ENCODE measurements around the gene EPB41.

EPB41 gene

DNA sequence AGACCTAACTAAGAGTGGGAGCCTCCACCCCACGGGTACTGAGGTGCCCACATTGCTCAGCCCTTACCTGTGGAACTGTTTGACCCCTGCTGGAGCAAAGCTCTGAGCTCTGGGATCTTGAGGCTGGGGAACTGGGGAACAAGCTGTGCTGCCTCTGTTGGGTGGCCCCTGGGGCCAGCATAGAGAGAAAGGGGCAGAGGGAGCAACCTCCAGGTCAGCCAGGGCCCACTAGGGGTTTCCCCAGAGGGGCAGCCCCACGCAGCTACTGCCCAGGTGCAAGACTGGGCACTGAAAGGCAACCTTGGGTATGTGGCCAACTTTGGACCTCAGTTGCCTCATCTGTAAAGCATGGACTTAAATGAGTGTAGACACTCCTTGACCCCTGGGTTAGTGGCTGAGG lies 23.5 kb upstream of the EPB41 start:
- no peak for DNase-seq (ENCODE audit: low read depth)

DNA sequence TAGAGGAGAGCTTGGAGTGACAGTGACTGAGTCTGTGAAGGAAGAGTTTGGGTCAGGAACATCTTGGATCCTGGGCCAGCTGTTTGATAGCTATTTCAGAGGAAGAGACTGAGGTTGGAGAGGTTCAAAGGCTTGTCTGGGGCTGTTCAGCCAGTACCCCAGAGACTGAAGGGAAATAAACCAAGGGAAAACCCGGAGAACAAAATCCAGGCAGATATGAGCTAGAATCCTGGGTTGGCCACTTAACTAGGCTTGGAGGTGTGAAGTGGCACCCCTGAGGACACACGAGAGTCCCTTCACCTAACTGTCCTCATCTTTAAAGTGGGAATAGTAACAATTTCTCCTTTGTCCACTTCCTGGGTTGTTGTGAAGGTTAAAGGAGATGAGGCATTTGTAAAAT lies 23.1 kb upstream of the EPB41 start:
- no peak for DNase-seq (ENCODE audit: low read depth)

DNA sequence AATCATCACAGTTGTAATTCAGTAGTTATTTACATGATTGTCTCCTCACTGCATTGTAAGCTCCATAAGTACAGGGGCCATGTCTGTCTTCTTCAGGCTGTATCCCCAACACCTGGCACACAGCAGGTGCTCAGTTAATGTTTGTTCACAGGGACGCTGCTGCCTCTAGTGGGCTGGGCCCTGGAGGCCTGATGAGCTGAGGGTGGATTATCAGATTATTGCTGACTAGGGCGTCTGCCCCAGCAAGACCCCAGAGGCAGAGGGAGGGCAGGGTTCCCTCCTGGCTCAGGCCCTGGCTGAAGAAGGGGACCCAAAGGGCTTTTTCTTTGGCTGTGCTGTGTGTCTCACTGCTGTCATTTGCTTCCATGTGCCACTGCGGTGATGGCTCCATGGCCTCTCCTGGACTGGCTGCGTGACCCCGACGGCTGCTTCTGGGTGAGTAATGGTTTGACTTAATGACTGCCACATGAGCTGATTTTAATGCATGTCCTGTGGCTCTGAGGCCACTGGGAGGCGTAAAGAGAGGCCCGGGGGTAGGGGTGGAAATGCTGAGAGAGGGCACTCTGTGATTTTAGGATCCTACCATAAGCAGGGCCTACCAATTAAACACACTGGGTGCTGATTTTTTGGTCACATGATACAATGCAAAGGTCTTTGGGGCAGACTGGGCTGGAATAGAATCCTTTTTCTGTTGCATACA lies 20.8 kb upstream of the EPB41 start:
- no peak for DNase-seq (ENCODE audit: low read depth)

DNA sequence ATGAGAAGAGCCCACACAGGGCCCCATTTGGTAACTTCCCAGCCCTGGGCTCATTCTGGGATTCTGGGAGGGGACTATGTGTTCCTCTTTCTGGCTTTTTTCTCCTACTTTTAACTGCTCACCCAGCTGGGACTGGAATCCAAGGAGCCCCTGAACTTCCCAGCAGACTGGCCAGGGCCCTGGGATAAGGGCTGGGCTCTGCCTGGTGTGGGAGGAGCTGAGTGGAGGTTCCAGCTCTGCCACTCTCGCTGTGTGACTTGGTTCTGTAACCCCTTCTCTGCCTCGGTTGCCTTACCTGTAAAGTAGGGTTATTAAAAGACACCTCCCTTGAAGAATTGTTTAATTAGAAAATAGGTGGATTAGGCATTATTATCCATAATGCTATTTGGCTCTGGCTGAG lies 19.6 kb upstream of the EPB41 start:
- no peak for DNase-seq (ENCODE audit: low read depth)

DNA sequence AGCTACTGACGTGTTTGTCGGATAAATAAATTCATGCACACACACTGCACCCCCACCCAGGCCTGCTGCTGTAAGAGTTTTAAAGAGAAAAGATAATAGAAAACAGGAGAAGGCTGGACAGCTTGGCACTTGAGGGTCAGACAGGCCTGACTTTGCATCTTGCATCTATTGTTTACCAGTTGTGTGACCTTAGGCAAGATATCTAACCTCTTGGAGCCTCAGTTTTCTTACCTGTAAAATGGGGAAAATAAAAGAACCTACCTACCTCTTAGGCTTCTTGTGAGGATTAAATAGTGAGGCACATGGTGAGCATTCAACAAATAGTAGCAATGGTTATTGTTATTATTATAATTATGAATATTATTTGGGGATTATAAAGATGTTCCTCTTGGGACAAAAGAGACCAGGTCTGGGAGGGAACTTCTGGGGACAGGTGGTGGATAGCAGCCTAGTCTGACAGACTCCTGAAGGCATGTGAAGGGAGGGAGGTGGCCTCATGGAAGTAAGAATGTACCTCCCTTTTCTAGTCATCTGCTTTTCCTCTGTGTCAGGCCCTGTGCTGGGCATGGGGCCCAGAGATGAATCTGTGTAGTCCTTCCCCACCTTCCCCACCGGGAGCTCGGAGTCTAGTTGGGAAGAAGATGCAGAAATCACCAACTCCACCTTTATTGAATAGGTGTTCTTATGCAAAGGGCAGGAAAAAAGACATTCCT lies 18.3 kb upstream of the EPB41 start:
- DNase-seq (ENCODE audit: low read depth), result no peak

DNA sequence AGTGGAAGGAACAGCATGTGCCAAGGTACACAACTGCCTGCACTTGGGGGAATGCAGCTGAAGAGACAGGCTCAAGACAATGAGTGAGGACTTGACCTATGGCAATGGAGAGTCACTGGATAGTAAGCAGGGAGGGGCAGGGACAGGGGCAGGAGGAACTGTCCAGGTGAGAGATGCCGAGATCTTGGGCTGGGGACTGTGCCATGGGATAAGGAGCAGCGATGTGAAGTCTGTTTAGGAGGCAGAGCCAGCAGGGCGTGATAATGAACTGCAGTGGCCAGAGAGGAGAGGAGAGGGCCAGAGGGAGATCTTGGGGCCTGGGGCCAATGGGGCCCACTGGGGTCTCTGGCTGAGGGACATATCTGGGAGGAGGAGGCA lies 17.8 kb upstream of the EPB41 start:
- no peak for DNase-seq (ENCODE audit: low read depth)

DNA sequence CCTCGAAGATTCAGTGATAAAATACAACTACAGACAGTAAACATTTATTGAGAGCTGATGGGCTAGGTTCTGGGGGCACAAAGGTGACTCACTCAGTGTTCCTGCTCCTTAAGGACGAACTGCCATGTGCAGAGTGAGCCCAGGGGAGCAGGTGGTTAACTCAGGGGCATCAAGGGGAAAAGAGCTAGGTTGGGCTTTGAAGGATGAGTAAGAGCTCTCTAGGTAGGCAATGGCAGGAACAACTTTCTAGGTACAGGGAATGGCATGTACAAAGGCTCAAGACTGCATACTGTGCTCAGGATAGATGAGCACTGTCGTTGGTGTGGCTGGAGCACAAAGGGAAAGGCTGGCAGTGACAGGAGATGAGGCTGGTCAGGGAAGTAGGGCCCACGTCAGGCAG lies 16.6 kb upstream of the EPB41 start:
- DNase-seq (ENCODE audit: low read depth), result no peak

DNA sequence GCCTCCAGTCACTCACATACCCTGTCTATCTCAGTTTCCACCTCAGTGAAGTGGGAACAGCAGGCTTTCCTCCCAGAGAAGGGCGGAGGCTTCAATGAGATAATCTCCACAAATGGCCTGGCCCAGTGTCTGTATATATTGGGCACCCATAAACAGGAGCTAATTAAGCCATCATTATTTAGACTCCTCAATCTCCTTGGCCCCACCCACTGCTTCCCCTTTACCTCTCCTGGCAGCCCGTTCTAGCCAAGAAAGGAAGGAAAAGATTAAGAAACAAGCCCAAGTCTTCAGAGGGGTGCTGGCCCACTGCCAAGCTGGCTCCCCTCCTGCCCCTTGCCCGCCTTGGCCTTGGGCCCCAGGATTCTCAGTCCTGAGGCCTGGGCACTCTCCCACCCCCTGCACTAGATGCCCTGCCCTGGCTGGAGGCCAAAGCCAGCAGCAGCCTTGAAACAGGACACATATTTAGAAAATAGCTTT lies 15.9 kb upstream of the EPB41 start:
- no peak for DNase-seq (ENCODE audit: low read depth)

DNA sequence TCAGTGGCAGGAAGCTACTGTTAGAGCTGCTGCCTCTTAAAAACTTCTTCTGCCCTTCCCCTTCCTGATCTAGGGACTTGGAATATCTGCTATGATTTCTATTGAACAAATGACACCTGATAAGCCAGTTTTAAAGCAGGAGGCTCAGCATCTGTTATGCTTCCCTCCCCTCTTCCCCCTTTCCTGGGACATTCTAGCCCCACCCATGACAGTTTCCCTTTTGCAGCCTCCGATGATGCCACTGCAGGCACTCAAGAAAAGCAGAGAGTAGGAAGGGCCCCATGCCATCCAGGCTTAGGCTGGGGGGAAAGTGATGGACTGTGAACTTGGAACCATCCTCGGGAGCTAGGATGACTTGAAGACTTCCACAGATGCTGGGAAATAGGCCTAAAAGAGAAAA lies 15.1 kb upstream of the EPB41 start:
- DNase-seq (ENCODE audit: low read depth), result no peak

DNA sequence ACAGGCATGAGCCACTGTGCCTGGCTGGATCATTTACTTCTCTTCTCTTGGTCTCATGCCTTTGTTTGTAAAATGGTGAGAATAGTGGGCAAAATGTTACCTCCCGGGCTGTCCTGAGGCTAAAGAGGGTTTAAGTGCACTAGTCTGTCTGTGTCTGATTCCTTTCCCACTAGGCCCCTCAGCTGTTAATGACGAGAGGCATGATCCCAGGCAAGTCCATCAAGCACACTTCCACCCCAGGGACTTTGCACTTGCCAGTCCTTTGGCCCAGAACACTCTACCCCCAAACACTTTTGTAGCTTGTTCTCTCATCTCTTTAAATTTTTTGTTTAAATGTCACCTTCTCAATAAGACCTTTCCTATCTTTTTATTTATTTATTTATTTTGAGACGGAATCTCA lies 13.8 kb upstream of the EPB41 start:
- DNase-seq (ENCODE audit: low read depth), result no peak

DNA sequence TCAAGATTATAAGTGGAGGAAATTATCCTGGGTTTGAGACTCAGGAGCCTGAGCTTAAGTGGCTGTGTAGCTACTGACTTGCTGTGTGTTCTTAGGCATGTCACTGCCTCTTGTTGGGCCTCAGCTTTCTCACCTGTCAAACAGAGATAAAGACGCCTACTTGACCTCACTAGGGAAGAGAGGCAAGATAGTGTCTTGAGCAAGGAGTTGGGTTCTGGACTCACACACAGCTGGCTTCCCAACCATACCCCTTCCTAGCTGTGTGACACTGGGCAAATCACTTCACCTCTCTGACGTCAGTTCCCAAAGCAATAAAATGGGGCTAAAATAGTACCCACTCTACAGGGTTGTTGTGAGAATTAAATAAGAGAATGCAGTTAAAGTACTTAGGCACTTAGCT lies 11.6 kb upstream of the EPB41 start:
- DNase-seq (ENCODE audit: low read depth), result no peak

DNA sequence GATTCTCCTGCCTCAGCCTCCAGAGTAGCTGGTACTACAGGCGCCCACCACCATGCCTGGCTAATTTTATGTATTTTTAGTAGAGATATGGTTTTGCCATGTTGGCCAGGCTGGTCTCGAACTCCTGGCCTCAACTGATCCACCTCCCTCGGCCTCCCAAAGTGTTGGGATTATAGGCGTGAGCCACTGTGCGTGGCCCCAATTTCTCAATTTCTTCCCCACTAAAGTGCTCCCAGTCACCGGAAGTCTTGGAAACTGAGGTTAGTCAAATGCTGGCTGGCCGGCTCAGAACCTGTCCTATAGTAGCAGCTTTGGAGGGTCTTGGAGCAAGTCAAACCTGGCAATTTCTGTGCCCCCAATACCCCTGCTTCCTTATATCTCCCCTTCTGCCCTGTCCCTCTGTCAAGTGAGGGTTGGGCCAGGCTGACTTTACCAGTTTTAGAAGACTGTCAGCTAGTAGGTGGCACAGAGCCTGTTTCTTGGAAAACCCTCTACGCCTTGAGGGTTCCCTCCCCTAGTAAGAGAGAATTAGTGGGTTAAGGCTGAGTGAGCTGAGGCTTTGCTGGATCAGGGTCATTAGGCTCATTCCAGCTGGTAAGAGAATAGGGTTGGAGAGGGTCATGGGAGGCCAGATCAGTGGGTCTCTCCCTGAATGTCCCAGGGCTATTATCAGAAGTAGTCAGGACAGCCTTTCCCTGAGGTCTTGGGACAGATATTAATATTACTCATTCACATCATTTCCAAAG lies 8.3 kb upstream of the EPB41 start:
- DNase-seq (ENCODE audit: low read depth), result no peak

DNA sequence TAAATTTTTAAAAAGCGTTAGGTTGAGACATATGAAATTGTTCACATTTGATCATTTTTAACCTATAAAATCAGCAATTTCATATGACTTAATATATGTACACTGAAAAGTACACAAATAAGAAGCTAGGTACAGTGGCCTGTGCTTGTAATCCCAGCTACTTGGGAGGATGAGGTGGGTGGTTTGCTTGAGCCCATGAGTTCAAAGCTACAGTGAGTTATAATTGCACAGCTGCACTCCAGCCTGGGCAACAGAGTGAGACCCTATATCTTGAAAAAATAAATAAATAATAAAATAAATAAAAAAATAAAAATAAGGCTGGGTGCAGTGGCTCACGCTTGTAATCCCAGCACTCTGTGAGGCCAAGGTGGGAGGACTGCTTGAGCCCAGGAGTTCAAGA lies 5.2 kb upstream of the EPB41 start:
- DNase-seq (ENCODE audit: low read depth), result no peak

DNA sequence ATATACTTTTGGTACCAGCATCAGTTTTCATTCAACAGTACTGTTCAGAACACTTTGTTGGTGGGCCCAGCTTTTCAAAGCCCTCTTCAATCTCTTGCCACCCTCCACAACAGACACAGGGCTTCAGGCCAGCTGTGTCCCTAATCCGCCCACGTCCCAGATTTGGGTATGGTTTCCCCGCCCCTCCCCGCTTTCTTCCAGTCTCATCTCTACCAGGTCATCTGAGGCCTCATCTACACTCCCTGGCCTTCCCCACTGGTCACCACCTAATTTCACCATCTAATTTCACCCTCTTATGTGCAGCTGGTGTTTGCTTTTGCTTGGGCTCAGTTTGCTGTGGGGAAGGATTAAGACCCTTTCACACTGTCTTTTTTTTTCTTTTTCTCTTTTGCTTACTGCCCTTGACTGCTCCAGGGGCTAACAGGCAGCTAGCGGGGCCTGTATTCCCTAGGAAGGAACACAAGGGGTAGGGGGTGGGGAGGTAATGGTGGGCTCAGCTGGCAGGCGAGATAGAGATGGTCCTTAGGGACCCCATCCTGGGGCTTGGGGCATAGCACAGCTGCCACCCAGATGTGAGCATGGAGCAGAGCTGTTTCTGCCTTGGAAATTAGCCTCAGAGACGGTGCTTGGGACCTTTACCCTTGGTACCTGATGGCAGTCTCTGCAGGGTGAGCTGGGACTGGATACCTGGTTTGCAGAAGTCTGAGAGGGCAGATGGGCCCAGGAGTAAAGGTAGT lies 3.8 kb upstream of the EPB41 start:
- DNase-seq (ENCODE audit: low read depth), result no peak

DNA sequence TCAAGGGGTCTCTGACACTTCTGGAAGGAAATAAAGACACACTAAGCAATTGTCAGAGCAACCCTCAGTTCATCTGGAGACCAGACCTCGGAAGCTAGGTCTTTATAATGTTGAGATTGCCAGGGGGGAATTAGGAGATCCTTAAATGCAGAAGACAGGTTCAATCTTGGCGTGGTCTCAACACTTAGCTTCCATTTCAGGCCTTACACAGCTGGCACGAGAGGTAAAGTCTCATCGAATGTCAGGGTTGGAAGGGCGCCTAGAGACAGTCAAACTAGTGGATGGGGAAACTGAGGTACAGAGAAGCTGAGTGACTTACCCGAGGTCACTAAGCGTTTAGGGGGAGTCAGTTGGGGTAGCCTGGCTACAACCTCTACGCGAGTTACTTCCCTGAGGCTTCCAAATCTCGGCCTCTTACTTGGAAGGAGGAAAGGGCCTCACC lies 562 bp upstream of the EPB41 start:
- no peak for DNase-seq (ENCODE audit: low read depth)

DNA sequence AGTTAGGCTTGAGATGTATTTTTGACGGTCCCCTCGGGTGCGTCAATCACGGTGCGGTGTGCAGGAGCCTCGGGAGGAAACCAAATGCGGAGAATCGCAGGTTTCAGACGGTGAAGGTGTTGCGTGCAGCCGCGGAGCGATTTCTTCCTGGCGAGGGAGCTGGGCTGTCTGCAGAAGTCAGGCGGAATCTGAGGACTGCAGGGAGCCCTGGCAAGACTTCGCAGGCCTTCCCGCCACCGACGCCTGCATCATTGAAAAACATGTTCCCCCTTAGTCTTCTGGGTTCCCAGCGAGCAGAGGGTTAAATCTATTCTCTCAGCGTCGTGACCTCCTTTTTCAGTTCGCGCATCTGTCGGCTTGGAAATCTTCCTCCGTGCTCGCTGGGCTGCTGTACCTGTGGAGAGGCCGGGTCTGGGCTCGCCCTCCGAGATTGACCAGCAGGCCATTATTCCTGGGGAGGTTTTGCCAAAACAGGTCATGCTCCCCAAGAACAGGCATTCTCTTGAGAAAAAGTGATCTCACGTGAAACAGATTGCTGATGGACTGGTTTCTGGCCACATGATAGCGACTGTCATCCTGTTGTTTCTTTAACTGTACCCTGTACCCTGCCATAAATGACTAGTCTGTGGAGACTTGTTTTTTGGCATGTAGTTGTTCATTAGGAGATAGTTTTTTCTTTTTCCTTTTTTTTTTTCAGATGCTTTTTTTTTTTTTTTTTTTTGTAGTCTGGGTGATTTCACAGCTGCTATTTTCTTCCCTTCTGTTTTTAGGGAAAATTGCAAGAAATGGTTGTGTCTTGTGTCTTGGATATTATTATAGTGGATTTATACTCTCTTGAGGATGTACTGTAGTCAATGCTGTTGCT lies 894 bp downstream of the EPB41 start:
- peak; percentile 23 for DNase-seq (ENCODE audit: low read depth)

DNA sequence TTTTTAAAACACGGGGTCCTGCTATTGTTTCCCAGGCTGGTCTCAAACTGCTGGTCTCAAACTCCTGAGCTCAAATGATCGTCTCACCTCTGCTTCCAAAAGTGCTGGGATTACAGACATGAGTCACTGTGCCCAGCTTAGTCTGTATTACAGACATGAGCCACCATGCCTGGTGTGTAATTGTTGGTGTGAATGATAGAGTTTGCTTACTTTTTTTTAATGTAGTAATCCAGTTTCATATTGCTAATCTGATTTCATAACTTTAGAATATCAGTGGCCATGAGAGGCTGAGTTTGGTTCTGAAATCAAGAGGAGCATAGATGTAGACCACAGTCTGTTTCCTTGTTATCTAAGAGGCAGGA lies 3.4 kb downstream of the EPB41 start:
- DNase-seq (ENCODE audit: low read depth), result no peak

DNA sequence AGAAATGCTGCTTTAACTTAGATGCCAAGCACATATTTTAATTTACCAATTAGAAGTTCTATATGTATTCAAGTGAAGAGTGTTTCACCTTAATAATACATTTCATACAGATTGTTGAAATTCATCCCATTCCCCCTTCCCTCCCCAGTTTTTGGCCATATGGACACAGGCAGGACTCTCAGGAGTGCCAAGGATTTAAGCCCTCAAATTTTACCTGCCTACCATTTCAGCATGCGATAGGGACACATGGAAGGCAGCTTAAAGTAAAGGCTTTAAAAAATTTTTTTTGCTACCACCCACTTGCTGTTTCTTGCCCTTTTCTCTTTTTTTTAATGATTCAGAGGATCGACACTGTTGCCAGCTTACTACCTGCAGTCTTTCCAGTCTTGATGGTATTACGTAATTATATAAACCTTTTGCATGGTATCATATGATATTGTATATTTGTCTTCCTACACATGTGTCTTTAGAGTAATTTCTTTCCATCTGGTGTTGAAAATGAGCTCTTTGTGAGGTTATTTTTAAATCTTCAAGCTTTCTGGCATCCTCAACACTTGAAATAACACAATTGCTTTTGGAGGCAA lies 7.0 kb downstream of the EPB41 start:
- no peak for DNase-seq (ENCODE audit: low read depth)

DNA sequence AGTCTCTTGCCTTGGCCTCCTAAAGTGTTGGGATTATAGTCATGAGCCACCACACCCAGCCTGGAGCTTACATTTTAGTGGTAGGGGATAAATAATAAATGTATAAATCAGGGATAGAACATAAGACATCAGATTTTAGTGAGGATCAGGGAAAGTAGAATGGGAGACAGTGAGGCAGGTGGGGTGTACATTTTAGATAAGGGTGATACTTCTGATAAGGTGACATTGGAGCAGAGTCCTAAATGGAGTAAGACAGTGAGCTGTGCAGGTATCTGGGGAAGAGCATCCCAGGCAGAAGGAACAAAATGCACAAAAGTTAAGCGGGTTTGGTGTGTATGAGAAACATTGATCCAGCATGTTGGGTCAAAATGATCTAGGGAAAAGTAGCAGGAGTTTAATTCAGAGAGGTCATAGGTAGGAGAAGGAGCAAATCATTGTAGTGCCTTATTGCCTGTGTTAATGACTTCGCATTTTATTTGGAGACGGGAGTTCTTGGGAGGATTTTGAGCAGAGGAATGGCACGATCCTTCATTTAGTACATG lies 11.1 kb downstream of the EPB41 start:
- no peak for DNase-seq (ENCODE audit: low read depth)

DNA sequence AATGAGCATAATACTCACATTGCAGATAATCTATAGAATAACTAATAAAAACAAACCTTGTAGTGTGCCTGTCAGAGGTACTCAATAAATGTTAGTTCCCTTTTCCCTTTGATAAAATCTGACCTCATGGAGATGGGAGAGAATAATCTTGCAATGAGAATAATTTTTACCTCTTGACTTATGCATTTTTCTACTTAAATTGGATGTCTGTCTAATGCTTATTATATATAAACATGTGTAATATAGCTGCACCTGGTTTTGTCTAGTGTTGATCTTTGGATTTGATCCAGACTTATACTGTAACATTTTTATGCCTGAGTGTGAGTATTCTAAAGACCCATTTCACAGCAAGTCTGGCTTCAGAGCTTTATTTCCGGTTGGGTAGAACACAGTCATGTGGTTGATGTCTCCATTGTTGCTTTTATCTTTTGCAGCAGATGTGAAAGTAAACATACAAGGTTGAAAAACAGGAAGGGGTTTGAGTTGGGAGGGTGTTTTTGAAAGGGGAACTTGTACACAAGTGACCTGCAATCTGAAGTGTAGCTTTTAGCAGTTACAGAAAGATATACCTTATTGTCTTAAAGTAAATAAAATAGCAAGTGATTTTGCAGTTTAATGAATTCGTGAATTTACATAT lies 12.4 kb downstream of the EPB41 start:
- DNase-seq (ENCODE audit: low read depth), result no peak

Measured in stimulated activated CD8-positive, alpha-beta memory T cell treated with anti-CD3 and anti-CD28 coated beads, Interleukin-4, amount 100 ng/mL, for 24 hours (primary cell).